ENCODE measurements around the gene EAF2. TPM values are rescaled to one million over a fixed set of nuclear protein-coding genes. Genes with fewer than 3 reads are reported as not detected.

EAF2 gene
- total RNA-seq: 7.2 TPM
- long read RNA-seq, partial matches to known transcripts: 1 of 4 reads
- long read RNA-seq, other reads (novel, unspliced or antisense): 1 of 4 reads

DNA sequence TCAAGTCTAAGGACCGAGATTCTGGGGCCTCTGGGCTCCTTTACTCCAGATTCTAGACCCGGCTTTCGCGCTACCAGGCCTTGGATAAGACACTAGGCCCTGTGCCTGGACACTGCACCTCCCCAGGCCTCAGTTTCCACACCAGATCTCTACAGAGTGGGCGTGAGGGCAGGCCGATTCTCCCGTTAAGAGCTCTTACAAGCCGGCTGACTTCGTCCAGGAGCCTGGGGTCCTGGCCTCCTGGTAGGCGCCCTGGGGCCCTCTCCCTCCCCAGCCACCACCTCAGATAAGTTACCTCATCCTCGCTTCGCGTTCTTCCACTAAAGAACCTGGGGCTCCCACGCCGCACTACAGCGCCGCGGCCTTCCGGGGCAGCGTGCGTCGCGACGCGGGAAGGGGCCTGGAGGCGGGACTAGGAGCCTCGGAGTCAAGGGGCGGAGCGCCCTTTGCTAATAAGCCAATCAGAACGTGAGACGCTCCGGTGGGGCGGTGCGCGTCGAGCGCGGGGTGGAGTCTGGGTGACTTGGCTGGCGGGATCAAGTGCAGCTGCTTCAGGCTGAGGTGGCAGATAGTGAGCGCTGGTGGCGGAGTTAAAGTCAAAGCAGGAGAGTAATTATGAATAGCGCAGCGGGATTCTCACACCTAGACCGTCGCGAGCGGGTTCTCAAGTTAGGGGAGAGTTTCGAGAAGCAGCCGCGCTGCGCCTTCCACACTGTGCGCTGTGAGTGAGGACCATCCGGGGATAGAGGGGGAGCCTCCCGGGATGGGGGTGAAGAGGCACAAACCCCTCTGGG, at the start of gene EAF2, which contains the start of gene IQCB1:
EAF2 (plus strand) TSS at position 539 of the 794 bp plus-strand sequence; CDS start at position 616, 77 bp downstream.
IQCB1 (minus strand) TSS at position 390 of the 794 bp plus-strand sequence. CDS start 6,100 bp downstream, outside the sequence.
- peak; percentile 99 for DNase-seq (ENCODE audit: low spot score)

- DNase-seq (ENCODE audit: low spot score): no peak
These were observed 48.5 kb upstream of the EAF2 start for GRCh38 chr3:121786485-121786884.

- DNase-seq (ENCODE audit: low spot score): no peak
These were observed 41.9 kb upstream of the EAF2 start for GRCh38 chr3:121793078-121793477.

DNA sequence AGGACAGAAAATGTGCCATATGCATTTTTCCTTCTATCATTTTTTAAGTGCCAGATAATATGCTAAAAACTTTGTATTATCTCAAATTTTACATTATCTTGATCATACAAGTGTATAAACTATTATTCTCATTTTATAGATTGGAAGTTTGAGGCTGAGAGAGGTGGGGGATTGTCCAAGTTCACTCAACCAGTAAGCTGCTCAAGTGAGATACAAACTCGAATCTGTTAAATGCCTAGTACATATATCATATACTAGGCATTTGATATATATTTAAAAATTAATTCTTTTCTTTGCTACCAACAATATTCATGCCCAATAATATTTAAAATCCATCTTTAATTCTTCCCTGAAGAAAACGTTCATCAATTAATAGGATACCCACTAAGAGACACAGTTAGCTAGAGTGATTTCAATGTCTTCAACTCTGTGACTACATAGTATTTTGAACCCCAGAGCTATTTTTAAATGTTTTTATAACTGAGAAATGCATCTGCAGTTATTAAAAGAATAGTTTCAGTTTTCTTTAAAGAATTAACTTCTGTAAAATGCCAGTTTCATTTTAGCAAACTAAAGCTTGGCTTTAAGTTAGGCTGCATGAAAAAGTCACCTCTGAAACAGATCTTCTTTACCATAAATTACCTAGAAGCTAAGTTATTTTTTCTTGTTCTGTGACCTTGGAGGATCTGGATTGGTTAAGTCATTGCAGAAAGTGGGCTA, 40.6 kb upstream of the EAF2 start:
- DNase-seq (ENCODE audit: low spot score): no peak

DNA sequence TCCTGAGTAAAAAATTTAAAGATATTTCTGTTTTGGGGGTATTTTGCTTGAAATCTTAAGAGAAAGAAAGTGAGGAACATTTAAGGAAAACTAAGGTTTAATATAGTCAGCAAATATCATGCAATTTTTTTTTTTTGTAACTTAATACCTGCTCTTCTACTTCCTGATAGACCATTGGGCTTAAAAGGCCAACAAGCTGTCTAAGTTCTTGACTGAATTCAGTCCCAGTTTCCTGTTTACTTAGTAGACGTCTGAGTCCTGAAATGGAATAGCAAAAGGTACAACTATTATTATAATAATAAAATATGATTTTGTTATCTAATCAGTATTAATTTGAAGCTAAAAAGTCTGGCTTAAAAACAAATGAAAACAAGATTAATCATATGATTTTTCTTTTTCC, 38.0 kb upstream of the EAF2 start:
- no peak for DNase-seq (ENCODE audit: low spot score)

DNA sequence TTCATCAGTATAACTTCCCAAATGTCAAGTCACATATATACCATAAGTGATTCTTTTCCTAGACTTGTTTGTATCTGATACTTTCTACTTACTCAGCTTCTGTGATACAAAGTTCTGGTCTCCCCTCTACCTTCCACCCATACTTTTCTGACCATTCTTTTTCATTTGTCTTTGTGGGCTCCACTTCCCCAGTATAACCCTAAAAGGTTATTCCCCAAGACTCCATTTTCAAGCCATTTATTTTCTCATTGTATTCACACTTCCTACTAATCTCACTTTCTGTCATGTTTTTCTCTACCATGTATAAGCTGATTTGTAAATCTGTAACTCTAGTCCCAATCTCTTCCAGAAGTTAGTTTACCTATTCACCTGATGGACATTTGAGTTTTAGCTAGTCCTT, 34.1 kb upstream of the EAF2 start:
- DNase-seq (ENCODE audit: low spot score): no peak

- DNase-seq (ENCODE audit: low spot score): no peak
These were observed 31.2 kb upstream of the EAF2 start for GRCh38 chr3:121803771-121804320.

DNA sequence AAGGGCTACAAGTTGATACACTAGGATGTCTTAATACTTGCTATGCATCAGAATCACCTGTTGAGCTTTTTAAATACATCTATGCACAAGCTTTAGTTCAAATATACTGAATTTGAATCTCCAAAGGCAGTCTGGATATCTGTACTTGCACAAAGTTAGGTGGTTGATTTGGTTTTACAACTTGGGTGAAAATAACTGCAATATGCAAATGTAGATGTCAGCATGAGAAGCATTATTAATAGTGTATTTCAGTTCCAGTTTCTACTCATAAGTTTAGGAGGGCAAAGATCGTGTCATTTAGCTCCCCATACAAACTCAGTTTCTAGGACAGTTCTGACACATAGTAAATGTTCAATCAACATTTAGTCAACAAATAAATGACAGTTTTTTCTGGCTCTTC, 25.8 kb upstream of the EAF2 start:
- DNase-seq (ENCODE audit: low spot score): no peak

- DNase-seq (ENCODE audit: low spot score): no peak
These were observed 17.3 kb upstream of the EAF2 start for GRCh38 chr3:121817753-121818152.

GRCh38 chr3:121818578-121818977, 16.4 kb upstream of the EAF2 start:
- DNase-seq (ENCODE audit: low spot score): no peak

- DNase-seq (ENCODE audit: low spot score): no peak
These were observed 15.8 kb upstream of the EAF2 start for GRCh38 chr3:121819236-121819635.

GRCh38 chr3:121821421-121822199, 13.4 kb upstream of the EAF2 start:
- no peak for DNase-seq (ENCODE audit: low spot score)

GRCh38 chr3:121822973-121823372, 12.0 kb upstream of the EAF2 start:
- no peak for DNase-seq (ENCODE audit: low spot score)

DNA sequence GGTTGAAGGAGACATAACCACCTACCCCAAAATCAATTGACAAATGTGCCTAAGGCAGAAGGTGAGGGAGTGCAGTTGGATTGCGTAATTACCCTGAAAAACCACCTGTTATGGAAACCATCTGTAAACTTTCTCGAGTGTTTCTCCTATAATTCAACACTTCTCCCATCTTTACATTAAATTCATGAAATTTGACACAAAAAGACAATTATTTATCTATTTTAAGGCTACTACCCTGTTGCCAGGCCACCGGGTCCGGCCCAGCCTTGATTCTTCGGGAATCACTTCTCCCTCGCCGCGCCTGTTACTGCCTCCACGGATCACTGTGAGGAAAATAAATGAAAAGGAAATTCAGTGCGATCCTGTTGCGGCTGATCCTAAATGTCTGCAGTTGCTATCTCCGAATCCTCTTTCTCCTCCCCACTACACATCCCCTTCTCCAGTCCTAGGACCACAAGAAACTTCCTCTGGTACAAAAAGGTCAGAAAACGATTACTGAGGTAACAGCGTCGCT, 795 bp upstream of the EAF2 start:
- no peak for DNase-seq (ENCODE audit: low spot score)

- no peak for DNase-seq (ENCODE audit: low spot score)
These were observed 424 bp downstream of the EAF2 start for GRCh38 chr3:121835465-121835801.

DNA sequence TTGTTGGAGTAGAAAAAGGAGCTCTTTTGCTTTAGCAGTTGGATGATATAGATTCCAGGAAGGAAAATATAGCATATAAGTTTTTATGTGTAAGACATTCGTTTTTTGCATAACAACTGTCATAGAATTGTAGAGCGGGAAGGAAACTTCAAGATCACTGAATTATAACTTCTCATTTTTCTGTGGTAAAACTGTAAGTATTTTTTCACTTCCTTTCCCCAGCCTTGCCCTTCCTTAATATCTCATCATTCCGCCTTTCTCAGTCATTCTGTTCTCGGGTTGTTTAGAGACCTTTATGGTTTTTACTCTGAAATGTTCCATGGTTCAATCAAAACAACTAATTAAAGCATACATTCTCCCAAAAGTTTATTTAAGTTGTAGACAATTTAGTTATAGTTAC, 1.1 kb downstream of the EAF2 start:
- no peak for DNase-seq (ENCODE audit: low spot score)

DNA sequence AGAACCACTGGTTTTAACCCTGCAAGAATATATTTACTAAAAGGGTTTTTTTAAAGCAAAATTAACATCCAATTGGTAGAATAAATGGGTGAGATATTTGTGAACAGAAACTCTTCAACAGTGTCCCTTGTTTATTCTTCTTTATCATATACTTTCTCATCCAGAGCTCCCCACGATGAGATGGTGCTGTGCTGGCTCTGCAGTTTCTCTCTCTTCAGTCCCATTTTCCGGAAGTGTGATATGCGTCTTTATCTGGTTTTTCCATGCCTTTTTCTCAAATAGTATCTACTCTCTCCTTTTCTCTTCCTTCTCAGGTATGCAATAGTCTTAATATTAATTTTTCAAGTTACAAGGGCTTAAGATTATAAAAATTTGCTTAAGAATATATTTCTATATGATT, 1.5 kb downstream of the EAF2 start:
- no peak for DNase-seq (ENCODE audit: low spot score)

DNA sequence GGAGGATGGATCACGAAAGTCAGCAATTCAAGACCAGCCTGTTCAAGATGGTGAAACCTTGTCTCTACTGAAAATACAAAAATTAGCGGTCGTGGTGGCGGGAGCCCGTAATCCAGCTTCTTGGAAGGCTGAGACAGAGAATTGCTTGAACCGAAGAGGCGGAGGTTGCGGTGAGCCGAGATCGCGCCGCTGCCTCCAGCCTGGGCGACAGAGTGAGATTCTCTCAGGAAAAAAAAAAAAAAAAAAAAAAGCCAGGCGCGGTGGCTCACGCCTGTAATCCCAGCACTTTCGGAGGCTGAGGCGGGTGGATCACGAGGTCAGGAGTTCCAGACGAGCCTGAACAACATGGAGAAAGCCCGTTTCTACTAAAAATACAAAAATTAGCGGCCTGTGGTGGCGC, 5.0 kb downstream of the EAF2 start:
- DNase-seq (ENCODE audit: low spot score): no peak

DNA sequence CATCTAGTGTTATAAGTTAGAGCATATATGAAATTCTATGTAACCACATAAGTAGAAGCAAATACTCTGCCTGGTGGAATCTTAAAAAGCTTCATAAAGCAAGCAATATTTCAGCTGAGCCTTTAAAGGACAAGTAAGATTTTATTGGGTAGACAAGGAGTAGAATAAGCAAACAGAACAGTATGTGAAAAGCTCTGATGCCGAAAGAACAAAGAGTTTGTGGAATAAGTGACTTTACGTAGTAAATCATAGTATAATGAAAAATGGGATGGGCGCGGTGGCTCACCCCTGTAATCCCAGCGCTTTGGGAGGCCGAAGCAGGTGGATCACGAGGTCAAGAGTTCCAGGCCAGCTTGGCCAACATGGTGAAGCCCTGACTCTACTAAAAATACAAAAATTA, 9.9 kb downstream of the EAF2 start:
- DNase-seq (ENCODE audit: low spot score): no peak

DNA sequence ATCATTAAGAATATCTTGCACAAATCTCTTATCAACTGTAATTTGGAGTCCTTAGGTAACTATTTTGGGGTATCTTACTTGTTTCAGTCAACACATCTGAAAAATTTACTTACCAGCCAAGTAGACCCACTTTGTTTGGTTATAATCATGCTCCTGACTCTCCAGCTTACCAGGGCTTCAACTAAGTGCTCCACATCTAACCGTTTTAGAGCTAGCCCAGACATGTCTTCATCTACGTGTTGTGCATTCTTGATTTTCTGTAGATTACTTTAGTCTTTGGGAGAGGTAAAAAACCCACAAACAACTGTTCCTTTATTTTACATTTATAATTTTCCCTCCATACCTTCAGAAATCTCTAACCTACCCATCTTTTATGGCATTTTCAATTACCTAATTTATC, 17.2 kb downstream of the EAF2 start:
- DNase-seq (ENCODE audit: low spot score): no peak

DNA sequence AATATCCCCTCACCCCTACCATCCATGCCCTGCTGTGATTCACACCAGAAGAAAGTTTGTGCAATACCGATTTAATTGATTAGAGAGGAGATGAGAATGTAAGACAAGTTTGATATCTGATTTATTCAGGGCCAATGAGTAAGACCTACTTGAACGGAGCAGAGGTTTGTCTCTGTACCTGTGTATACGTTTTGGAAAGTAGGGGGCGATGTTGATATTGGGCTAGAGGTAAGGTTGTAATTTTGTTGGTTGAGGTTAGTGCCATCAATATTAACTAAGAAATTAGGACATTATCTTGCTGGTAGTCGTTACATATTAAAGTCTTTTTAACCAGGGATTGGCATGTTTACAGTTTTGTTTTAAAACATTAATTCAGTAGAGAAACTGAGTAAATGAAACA, 20.5 kb downstream of the EAF2 start:
- DNase-seq (ENCODE audit: low spot score): no peak

Data from mesenteric fat pad (tissue), 1 donor.